Left renal cortex interstitium (tissue), 4 donors: Measurements from ENCODE around the gene PCDHB8. TPM values are rescaled to one million over a fixed set of nuclear protein-coding genes. Genes with fewer than 3 reads are reported as not detected.
"Not testable (repeated sequence)": the region's sequence is repeated elsewhere in the genome, so short reads cannot be mapped to it uniquely, and the experiment has no call there.

ENCODE experiments used
- DNase-seq, 4 donors: peaks; one replicate each; pipeline ENCODE4 v3.0.0-alpha.2; 2013; ENCODE audit warnings: low read depth in 4 of 4, low spot score in 2 of 4, missing footprints in 1 of 4
- polyA plus RNA-seq, 4 donors: library from polyadenylated mRNA; unstranded; fragments of 120-200 nt; gene quantifications; one replicate each; pipeline ENCODE4 v1.2.1, GENCODE V29; 2013; ENCODE audit not compliant: insufficient read length in 4 of 4

The PCDHB8 gene
- polyA plus RNA-seq, 4 donors, result 1.5 to 4.5 (median 2.8) TPM

DNA sequence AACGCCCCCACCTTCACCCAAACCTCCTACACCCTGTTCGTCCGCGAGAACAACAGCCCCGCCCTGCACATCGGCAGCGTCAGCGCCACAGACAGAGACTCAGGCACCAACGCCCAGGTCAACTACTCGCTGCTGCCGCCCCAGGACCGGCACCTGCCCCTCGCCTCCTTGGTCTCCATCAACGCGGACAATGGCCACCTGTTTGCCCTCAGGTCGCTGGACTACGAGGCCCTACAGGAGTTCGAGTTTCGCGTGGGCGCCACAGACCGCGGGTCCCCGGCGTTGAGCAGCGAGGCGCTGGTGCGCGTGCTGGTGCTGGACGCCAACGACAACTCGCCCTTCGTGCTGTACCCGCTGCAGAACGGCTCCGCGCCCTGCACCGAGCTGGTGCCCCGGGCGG lies 47.3 kb downstream of the PCDHB8 start:
- DNase-seq, result not testable (repeated sequence)

GRCh38 chr5:141225421-141225820 lies 47.8 kb downstream of the PCDHB8 start:
- not testable (repeated sequence) for DNase-seq

Other genes starting within 250 kb of the PCDHB8 start
- under 1 TPM; 0.49 to 0.69 (median 0.62) TPM for gene PCDHAC2, start 211.3 kb upstream of the PCDHB8 start, polyA plus RNA-seq
- under 1 TPM; 0.08 to 0.10 (median 0.09) TPM for gene PCDHB1, start 126.4 kb upstream of the PCDHB8 start, polyA plus RNA-seq
- 1 to 10 TPM; 3.9 to 8.5 (median 6.3) TPM for gene PCDHB2, start 83.2 kb upstream of the PCDHB8 start, polyA plus RNA-seq
- gene PCDHB3, start 77.3 kb upstream of the PCDHB8 start, polyA plus RNA-seq, result 1 to 10 TPM; 3.0 to 4.7 (median 3.5) TPM
- gene PCDHB4, start 56.0 kb upstream of the PCDHB8 start, polyA plus RNA-seq, result 1 to 10 TPM; 1.3 to 2.0 (median 2.0) TPM
- gene PCDHB5, start 42.6 kb upstream of the PCDHB8 start, polyA plus RNA-seq, result 10 to 100 TPM in 1 of 4 donors, 1 to 10 TPM in 3; 5.2 to 10.2 (median 7.8) TPM
- 1 to 10 TPM; 2.6 to 4.1 (median 3.2) TPM for gene PCDHB6, start 27.7 kb upstream of the PCDHB8 start, polyA plus RNA-seq
- 1 to 10 TPM; 4.5 to 7.1 (median 5.0) TPM for gene PCDHB7, start 5.1 kb upstream of the PCDHB8 start, polyA plus RNA-seq
- 1 to 10 TPM; 4.4 to 8.8 (median 7.3) TPM for gene PCDHB16, start 4.6 kb downstream of the PCDHB8 start, polyA plus RNA-seq
- gene PCDHB9, start 9.4 kb downstream of the PCDHB8 start, polyA plus RNA-seq, result 1 to 10 TPM; 3.5 to 4.4 (median 4.1) TPM
- gene PCDHB10, start 14.6 kb downstream of the PCDHB8 start, polyA plus RNA-seq, result 1 to 10 TPM; 5.5 to 9.8 (median 6.6) TPM
- 1 to 10 TPM; 4.9 to 6.0 (median 5.6) TPM for gene PCDHB11, start 21.8 kb downstream of the PCDHB8 start, polyA plus RNA-seq
- 1 to 10 TPM; 4.7 to 6.3 (median 5.5) TPM for gene PCDHB12, start 30.9 kb downstream of the PCDHB8 start, polyA plus RNA-seq
- gene PCDHB13, start 36.1 kb downstream of the PCDHB8 start, polyA plus RNA-seq, result 1 to 10 TPM; 5.0 to 7.6 (median 5.4) TPM
- 10 to 100 TPM in 2 of 4 donors, 1 to 10 TPM in 2; 8.8 to 10.2 (median 9.8) TPM for gene PCDHB14, start 45.6 kb downstream of the PCDHB8 start, polyA plus RNA-seq
- 10 to 100 TPM; 11.1 to 16.0 (median 15.0) TPM for gene PCDHB15, start 67.6 kb downstream of the PCDHB8 start, polyA plus RNA-seq
- under 1 TPM in 1 of 4 donors, not detected in 3; 0.14 TPM for gene SLC25A2, start 126.3 kb downstream of the PCDHB8 start, polyA plus RNA-seq
- 100 to 1,000 TPM; 135 to 190 (median 151) TPM for gene TAF7, start 143.0 kb downstream of the PCDHB8 start, polyA plus RNA-seq
- 1 to 10 TPM in 3 of 4 donors, under 1 TPM in 1; 0.93 to 1.0 (median 1.0) TPM for gene PCDHGA1, start 152.7 kb downstream of the PCDHB8 start, polyA plus RNA-seq
- 1 to 10 TPM; 4.8 to 8.4 (median 7.6) TPM for gene PCDHGA2, start 161.0 kb downstream of the PCDHB8 start, polyA plus RNA-seq
- gene PCDHGA3, start 166.0 kb downstream of the PCDHB8 start, polyA plus RNA-seq, result 1 to 10 TPM; 1.6 to 4.1 (median 3.0) TPM
- gene PCDHGB1, start 172.3 kb downstream of the PCDHB8 start, polyA plus RNA-seq, result 1 to 10 TPM; 1.6 to 2.2 (median 1.8) TPM
- 1 to 10 TPM; 2.1 to 3.0 (median 2.5) TPM for gene PCDHGA4, start 177.2 kb downstream of the PCDHB8 start, polyA plus RNA-seq
- 1 to 10 TPM; 3.2 to 4.9 (median 3.8) TPM for gene PCDHGB2, start 182.2 kb downstream of the PCDHB8 start, polyA plus RNA-seq
- gene PCDHGA5, start 186.4 kb downstream of the PCDHB8 start, polyA plus RNA-seq, result 1 to 10 TPM; 2.5 to 3.0 (median 2.8) TPM
- 1 to 10 TPM; 1.9 to 2.9 (median 2.2) TPM for gene PCDHGB3, start 192.5 kb downstream of the PCDHB8 start, polyA plus RNA-seq
- 1 to 10 TPM; 5.7 to 8.9 (median 7.1) TPM for gene PCDHGA6, start 196.1 kb downstream of the PCDHB8 start, polyA plus RNA-seq
- gene PCDHGA7, start 205.0 kb downstream of the PCDHB8 start, polyA plus RNA-seq, result 1 to 10 TPM; 2.0 to 2.6 (median 2.3) TPM
- 1 to 10 TPM; 4.4 to 6.1 (median 5.8) TPM for gene PCDHGB4, start 209.9 kb downstream of the PCDHB8 start, polyA plus RNA-seq
- under 1 TPM; 0.46 to 0.55 (median 0.51) TPM for gene PCDHGA8, start 214.8 kb downstream of the PCDHB8 start, polyA plus RNA-seq
- 10 to 100 TPM in 2 of 4 donors, 1 to 10 TPM in 2; 8.8 to 10.6 (median 10.0) TPM for gene PCDHGB5, start 220.2 kb downstream of the PCDHB8 start, polyA plus RNA-seq
- 1 to 10 TPM; 5.0 to 6.4 (median 5.3) TPM for gene PCDHGA9, start 225.0 kb downstream of the PCDHB8 start, polyA plus RNA-seq
- gene PCDHGB6, start 230.2 kb downstream of the PCDHB8 start, polyA plus RNA-seq, result 1 to 10 TPM; 6.3 to 7.9 (median 7.4) TPM
- 1 to 10 TPM; 3.1 to 3.8 (median 3.6) TPM for gene PCDHGA10, start 235.2 kb downstream of the PCDHB8 start, polyA plus RNA-seq
- gene PCDHGB7, start 239.9 kb downstream of the PCDHB8 start, polyA plus RNA-seq, result 10 to 100 TPM; 14.0 to 17.5 (median 14.3) TPM
- 1 to 10 TPM; 4.6 to 5.6 (median 5.1) TPM for gene PCDHGA11, start 243.3 kb downstream of the PCDHB8 start, polyA plus RNA-seq